Lung (tissue), 12 donors: ENCODE results near the gene ALDH1L2. TPM values are rescaled to one million over a fixed set of nuclear protein-coding genes. Genes with fewer than 3 reads are reported as not detected.

Experiments used
- ATAC-seq: fragments of 200-7000 bp; cut with Tn5 transposase; one replicate; pipeline ENCODE4 v1.9.1; 2020; ENCODE audit warnings: moderate number of reproducible peaks; ENCODE audit not compliant: insufficient read depth, low FRiP score
- DNase-seq, 3 donors: peaks; one replicate each; pipeline ENCODE4 v3.0.0-alpha.2; 2013 to 2017
- H3K27ac ChIP-seq, 2 donors: one replicate each; pipeline ENCODE4 v1.5.1; 2013; ENCODE audit warnings: mild to moderate bottlenecking in 2 of 2, moderate library complexity in 2 of 2, control low read depth in 1 of 2, inconsistent platforms in 1 of 2, low read depth in 1 of 2, low read length in 1 of 2
- H3K27me3 ChIP-seq, 3 donors: one replicate each; pipeline ENCODE4 v1.5.1; 2013; ENCODE audit warnings: low read length in 2 of 3; ENCODE audit not compliant: control insufficient read depth in 3 of 3, insufficient read depth in 3 of 3
- H3K36me3 ChIP-seq, 4 donors: one replicate each; pipeline ENCODE4 v1.5.1; 2013; ENCODE audit warnings: low read length in 4 of 4, mild to moderate bottlenecking in 1 of 4, moderate library complexity in 1 of 4; ENCODE audit not compliant: control insufficient read depth in 4 of 4, insufficient read depth in 4 of 4
- H3K4me1 ChIP-seq, 5 donors: one replicate each; pipeline ENCODE4 v1.5.1; 2013; ENCODE audit warnings: low read length in 5 of 5, mild to moderate bottlenecking in 2 of 5, moderate library complexity in 1 of 5; ENCODE audit not compliant: control insufficient read depth in 5 of 5, insufficient read depth in 5 of 5
- H3K4me3 ChIP-seq: one replicate; pipeline ENCODE4 v1.5.1; 2013; ENCODE audit warnings: mild to moderate bottlenecking, control low read depth, moderate library complexity
- H3K9ac ChIP-seq, 2 donors: one replicate each; pipeline ENCODE4 v1.5.1; 2013; ENCODE audit warnings: low read length in 2 of 2, control low read depth in 1 of 2; ENCODE audit not compliant: insufficient read depth in 1 of 2
- H3K9me3 ChIP-seq, 4 donors: one replicate each; pipeline ENCODE4 v1.5.1; 2013; ENCODE audit warnings: low read length in 3 of 4, mild to moderate bottlenecking in 1 of 4, moderate library complexity in 1 of 4; ENCODE audit not compliant: control insufficient read depth in 4 of 4, insufficient read depth in 3 of 4
- WGBS, 2 donors: extraction: QIAGEN DNeasy Blood & Tissue Kit; methylation state at CpG; one replicate each; pipeline ENCODE4 v1.1.7; 2013; 5-methylcytosine and 5-hydroxymethylcytosine counted together
- polyA plus RNA-seq, 2 donors: library from polyadenylated mRNA; stranded (reverse); fragments of 200-250 nt; gene quantifications; one replicate each; pipeline ENCODE4 v1.2.1, GENCODE V29; 2013
- total RNA-seq, 2 donors: library from RNA; depleted of rRNA in 1 of 2; stranded (reverse); fragments of >200 nt in 1 of 2; gene quantifications; one replicate each; pipeline ENCODE4 v1.2.1, GENCODE V29; 2014 to 2021
- TF ChIP-seq, protein P1 (sequence below): IDR thresholded peaks from 2 replicates; pipeline ENCODE4 v1.5.1; 2012; ENCODE audit warnings: mild to moderate bottlenecking; ENCODE audit errors: control extremely low read depth, extremely low read depth
- donor health status: control.
- donor health status: control.
- donor health status: Bipolar disorder and iron deficiency.
- donor health status: healthy.
- donor health status: DM: yes; HTN: yes; CAD: no.

The ALDH1L2 gene
- total and polyA plus RNA-seq, 4 donors = 1.1 to 28.4 (median 4.9) TPM

DNA sequence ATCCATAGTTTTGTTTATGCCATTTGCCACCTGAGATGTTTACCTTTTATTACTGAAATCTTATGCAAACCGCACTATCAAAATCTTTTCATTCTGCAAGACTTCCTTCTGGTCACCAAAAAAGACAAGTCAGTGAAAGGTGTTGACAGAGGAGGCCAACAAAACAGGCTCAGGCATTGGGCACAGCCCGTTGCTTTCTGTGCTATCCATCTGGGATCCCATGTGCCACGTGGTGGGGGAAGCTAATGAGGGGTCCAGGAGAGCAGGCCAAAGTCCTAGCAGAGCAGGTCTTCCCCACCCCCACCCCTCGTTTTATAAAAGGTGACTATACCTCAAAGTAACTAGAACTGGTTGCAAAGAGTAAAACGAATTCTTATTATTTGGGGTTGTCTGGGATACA is 1.2 kb downstream of the ALDH1L2 start:
- H3K9me3 ChIP-seq = no peaks in the 10 kb centered on the region
- peaks cover 0 to 7% (median 0%) of the 10 kb centered on the region in 5 donors for H3K4me1 ChIP-seq
- H3K4me3 ChIP-seq = no peak overlapping the region
- no peak overlapping the region for H3K9ac ChIP-seq
- DNase-seq (no peak), ATAC-seq (no peak)
- TF ChIP-seq, protein P1, sequence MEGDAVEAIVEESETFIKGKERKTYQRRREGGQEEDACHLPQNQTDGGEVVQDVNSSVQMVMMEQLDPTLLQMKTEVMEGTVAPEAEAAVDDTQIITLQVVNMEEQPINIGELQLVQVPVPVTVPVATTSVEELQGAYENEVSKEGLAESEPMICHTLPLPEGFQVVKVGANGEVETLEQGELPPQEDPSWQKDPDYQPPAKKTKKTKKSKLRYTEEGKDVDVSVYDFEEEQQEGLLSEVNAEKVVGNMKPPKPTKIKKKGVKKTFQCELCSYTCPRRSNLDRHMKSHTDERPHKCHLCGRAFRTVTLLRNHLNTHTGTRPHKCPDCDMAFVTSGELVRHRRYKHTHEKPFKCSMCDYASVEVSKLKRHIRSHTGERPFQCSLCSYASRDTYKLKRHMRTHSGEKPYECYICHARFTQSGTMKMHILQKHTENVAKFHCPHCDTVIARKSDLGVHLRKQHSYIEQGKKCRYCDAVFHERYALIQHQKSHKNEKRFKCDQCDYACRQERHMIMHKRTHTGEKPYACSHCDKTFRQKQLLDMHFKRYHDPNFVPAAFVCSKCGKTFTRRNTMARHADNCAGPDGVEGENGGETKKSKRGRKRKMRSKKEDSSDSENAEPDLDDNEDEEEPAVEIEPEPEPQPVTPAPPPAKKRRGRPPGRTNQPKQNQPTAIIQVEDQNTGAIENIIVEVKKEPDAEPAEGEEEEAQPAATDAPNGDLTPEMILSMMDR = no peak
- H3K36me3 ChIP-seq = no peaks in the 10 kb centered on the region
- 69 to 75% methylated on average over 5 of the region's 5 CpGs for WGBS, 2 donors
- H3K27ac ChIP-seq = no peak overlapping the region
- H3K27me3 ChIP-seq = peaks cover 0 to 3% (median 0%) of the 10 kb centered on the region in 3 donors

DNA sequence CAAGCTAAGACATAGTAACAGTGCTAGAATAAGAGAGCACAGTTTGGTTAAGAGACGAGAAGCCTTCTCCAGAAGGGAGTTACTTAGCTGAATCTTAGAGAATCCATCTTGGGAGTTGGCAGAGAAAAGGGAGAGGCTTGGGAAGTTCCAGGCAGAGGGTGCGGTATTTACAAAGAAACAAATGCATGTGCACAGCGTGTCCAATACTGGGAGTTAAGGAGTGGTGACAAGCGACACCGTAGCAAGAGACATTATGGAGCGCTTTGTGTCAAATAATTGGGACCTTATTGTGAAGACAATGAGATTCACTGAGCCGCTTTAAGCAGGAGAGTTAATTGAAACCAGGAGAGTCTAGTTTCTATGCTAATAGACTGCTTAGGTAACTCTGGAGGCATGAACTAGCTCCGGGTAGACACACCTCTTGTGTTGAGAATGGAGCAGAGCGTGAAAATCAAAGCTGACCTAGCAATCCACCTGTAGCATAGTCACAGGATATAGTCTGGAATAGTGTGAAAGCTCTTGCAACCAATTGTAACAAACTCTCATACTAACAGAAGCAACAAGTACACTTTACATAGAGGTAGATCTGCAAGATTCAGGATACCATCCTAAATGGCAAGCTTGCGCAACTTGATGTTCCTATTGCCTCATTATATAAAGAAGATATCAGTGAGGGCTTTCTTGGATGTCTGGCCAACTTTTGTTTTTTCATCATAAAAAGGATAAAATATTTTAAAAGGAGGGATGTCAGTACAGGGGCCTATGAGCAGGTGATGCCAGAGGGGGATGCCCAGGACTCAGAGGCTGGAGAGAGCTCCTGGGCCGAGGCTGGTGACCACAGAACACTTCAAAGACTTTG is 5.3 kb downstream of the ALDH1L2 start:
- Histone ChIP-seq H3K27ac (no peak overlapping the region), H3K4me3 (no peak overlapping the region), H3K27me3 (peaks cover 0 to 3% (median 0%) of the 10 kb centered on the region in 3 donors), H3K36me3 (no peaks in the 10 kb centered on the region), H3K9ac (no peak overlapping the region), H3K9me3 (no peaks in the 10 kb centered on the region), H3K4me1 (peaks cover 0 to 10% (median 0%) of the 10 kb centered on the region in 5 donors)
- no peak for DNase-seq
- TF ChIP-seq, protein P1 = no peak
- 88 to 90% methylated on average over 11 of the region's 11 CpGs for WGBS, 2 donors
- ATAC-seq = no peak

DNA sequence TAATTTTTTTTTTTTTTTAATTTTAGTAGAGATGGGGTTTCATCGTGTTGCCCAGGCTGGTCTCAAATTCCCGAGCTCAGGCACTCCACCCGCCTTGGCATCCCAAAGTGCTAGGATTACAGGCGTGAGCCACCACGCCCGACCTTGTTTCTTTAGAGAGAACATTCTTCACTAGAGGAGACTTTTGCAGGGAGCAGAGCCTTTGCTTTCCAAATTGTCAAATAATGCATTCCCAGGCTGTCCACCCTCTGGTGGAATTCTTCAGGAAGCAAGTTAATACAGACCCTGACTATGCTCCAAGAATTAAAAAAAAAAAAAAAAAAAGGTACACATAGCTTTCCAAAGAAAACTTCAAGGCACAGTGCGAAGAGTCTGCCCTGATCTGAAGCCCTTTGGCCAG is 6.8 kb downstream of the ALDH1L2 start:
- 79 to 94% methylated on average over 7 of the region's 7 CpGs for WGBS, 2 donors
- peaks cover 0 to 3% (median 0%) of the 10 kb centered on the region in 3 donors for H3K27me3 ChIP-seq
- peaks cover 0 to 4% (median 0%) of the 10 kb centered on the region in 5 donors for H3K4me1 ChIP-seq
- no peaks in the 10 kb centered on the region for H3K9me3 ChIP-seq
- ATAC-seq (no peak), DNase-seq (no peak)
- H3K4me3 ChIP-seq = no peak overlapping the region
- no peak overlapping the region for H3K27ac ChIP-seq
- no peak overlapping the region for H3K9ac ChIP-seq
- no peaks in the 10 kb centered on the region for H3K36me3 ChIP-seq
- TF ChIP-seq, protein P1 = no peak
